Glomerular visceral epithelial cell (primary cell): ENCODE data around the gene SLC25A33.
A peak's percentile ranks its signal among the peaks of the same experiment; 100 is the strongest.
"Not testable (repeated sequence)": the region's sequence is repeated elsewhere in the genome, so short reads cannot be mapped to it uniquely, and the experiment has no call there.

Experiments used
- DNase-seq: peaks from one replicate; pipeline ENCODE4 v3.0.0-alpha.2; 2016; ENCODE audit errors: extremely low spot score

Gene SLC25A33, protein sequence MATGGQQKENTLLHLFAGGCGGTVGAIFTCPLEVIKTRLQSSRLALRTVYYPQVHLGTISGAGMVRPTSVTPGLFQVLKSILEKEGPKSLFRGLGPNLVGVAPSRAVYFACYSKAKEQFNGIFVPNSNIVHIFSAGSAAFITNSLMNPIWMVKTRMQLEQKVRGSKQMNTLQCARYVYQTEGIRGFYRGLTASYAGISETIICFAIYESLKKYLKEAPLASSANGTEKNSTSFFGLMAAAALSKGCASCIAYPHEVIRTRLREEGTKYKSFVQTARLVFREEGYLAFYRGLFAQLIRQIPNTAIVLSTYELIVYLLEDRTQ

DNA sequence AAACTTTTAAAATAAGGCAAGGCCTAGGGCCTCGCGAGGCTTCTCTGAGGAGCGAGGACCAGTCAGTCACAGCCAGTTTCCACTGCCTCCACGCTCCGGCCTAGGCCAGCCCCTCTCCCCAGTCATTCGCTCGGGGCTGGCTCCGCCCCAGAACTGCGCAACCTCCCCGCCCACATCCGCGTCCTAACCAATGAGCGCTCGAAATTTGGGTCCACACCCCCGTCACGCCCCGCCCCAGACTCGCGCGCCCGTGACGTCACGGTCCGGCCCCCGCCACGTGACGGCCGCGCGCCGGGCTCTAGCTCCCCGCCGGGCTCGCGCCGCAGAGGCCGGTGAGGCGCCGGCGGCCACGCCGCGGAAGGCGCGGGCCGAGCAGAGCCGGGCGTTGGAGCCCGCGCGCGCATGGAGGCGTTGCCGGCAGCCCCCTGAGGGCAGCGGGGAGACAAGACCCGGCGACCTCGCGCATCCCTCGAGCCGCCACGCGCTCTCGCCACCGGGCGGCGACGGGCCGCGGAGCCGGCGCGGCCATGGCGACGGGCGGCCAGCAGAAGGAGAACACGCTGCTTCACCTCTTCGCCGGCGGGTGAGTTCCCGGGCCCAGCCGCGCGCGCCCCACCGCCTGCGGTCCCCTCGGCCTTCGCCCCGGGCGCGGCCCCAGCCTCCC, at the start of gene SLC25A33:
TSS of gene SLC25A33 (plus strand) at position 301 of the 664 bp plus-strand sequence. CDS start at position 528, 227 bp downstream.
- DNase-seq: peak; percentile 97

GRCh38 chr1:9490605-9491339, 48.5 kb upstream of the SLC25A33 start:
- peak; percentile 84 for DNase-seq

DNA sequence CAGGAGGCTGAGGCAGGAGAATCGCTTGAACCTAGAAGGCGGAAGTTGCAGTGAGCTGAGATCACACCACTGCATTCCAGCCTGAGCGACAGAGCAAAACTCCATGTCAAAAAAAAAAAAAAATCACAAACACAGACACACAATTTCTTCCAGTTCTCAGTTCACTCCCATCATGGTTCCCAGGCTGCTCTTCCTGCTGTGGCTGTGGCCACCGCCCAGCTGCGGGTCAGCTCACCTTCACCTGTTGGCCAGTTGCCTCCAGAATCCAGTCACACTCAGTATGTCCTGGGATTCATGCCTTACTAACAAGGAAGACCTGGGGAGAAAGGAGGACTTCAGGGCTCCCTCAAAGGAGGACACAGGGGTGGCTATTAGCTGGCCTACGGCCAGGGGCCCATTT, 45.9 kb upstream of the SLC25A33 start:
- no peak for DNase-seq

GRCh38 chr1:9494936-9495758, 44.1 kb upstream of the SLC25A33 start:
- DNase-seq: peak; percentile 58

DNA sequence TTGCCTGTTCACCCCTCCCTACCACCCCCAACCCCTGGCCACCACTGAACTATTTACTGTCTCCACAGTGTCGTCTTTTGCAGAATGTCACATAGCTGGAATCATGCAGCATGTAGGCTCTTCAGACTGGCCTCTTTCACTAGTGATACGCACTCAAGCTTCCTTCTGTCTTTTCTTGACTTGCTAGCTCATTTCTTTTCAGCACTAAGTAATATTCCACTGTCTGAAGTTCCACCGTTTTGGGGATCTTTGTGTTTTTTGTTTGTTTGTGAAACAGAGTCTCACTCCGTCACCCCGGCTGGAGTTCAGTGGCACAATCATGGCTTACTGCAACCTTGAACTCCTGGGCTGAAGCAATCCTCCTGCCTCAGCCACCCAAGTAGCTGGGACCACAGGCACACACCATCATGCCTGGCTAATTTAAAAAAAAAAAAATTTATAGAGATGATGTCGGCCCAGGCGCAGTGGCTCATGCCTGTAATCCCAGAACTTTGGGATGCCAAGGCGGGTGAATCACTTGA, 43.4 kb upstream of the SLC25A33 start:
- DNase-seq: no peak

DNA sequence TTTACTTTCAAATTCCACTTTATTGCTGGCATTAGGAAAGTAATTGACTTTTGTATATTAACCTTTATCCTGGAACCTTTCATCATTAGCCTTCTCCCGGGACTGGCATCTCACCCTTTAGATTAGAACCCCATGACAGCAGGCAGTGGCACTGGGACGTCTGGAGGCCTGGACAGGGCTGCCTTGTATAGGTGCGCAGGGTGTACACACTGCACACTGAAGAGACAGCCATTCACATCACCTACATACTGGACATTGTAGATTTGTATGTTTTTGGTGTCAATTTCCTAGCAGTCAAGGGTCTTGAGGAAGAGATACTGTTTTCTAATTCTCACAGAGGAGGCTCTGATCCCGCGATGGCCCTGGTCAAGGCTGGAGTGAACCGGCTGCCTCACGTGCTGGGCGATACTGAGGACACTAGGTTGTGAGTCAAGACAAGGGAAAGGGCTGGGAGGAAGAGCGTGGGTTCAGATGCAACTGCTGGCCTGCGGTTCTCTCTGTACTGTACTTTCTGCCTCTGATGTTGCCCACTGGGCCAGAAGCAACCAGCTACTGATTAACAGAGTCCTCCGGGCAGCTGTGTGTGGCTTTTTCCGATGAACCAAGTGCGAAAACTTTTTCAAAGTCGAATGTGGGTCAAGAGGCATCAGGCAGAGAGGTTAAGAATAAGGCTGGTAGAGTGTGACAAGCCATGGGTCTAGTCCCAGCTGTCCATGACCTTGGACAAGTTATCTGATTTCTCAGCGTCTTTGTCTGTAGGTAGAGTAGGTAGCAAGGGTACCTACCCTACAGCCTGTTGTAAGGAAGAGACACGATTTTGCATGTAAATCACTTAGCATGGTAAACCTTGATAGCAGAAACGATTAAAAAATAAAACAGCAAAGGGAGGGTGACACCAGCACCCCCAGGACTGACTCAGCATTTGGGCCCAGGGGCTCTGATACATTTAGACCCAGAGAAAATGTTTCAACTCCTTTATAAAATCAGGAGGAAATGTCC, 38.2 kb upstream of the SLC25A33 start:
- peak; percentile 89 for DNase-seq

DNA sequence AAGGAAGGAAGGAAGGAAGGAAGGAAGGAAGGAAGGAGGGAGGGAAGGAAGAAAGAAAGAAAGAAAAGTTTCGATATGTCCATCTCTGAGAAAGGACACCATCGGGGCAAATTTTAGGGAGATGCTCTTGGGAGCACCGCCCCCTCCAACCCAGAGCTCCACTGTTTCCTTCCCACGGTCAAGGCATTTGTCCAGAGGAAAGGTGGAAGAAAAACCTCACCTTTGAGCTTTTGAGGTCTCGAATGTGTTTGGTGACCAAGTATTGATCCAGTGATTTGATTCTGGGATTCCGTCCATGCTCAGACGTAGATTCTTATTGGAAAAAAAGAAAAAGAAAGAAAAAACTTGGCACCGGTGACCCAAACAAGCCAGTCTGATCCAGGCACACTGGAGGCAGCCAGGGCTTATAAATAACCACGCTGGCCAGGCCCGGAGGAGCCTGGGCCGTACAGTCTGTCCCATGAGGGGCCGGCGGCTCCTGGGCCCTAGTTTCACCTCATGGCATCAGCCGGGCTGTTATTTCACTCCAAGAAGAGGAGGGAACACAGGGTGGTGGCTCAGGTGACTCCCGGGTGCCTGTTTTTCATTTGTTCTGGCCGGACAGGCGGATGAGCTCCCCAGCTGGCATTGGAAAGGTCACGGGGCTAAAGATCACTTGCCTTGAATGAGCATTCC, 36.1 kb upstream of the SLC25A33 start:
- no peak for DNase-seq

- DNase-seq: no peak
These were observed 34.1 kb upstream of the SLC25A33 start for GRCh38 chr1:9505143-9505542.

GRCh38 chr1:9506901-9507300, 32.4 kb upstream of the SLC25A33 start:
- DNase-seq: no peak

GRCh38 chr1:9510130-9510529, 29.1 kb upstream of the SLC25A33 start:
- no peak for DNase-seq

DNA sequence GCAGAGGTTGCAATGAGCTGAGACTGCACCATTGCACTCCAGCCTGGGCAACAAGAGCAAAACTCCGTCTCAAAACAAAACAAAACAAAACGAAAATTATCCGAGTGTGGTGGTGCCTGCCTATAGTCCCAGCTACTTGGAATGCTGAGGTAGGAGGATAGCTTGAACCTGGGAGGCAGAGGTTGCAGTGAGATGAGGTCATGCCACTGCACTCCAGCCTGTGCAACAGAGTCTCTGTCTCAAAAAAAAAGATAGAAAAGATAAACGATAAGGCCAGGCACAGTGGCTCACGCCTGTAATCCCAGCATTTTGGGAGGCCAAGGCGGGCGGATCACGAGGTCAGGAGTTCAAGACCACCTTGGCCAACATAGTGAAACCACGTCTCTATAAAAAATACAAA, 23.7 kb upstream of the SLC25A33 start:
- DNase-seq: not testable (repeated sequence)

- no peak for DNase-seq
These were observed 20.7 kb upstream of the SLC25A33 start for GRCh38 chr1:9518454-9518998.

DNA sequence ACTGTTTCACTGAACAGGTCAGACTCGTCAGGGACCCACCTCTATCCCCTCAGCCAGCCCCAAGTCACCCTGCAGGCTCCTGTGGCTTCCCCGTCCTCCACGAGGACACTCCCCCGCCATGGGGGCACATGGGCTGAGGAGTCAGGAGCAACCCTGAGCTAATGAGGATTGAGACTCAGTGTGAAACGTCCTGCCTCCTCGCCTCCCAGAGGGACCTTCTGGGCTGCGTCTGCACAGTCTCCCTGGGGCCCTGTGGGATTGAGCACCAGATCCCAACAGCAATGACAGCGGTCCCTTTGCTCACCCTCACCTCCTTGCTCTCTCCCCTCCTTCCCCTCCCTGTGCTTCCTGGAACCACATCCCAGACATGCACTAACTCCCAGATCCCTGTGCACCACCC, 18.9 kb upstream of the SLC25A33 start:
- no peak for DNase-seq

GRCh38 chr1:9529190-9529589, 10.1 kb upstream of the SLC25A33 start:
- no peak for DNase-seq

- DNase-seq: no peak
These were observed 8.9 kb upstream of the SLC25A33 start for GRCh38 chr1:9530320-9530719.

DNA sequence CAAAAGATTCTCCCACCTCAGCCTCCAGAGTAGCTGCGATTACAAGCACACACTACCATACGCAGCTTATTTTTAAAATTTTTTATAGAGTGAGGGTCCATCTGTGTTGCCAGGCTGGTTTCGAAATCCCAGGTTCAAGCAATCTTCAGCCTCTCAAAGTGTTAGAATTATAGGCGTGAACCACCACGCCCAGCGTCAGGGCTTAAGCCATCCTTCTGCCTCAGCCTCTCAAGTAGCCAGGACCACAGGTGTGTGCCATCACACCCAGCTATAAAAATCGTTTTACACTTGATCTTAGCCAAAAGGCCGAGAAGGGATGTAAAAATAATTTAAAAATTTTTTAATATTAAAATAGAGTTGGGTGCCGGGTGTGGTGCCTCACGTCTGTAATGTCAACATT, 4.3 kb upstream of the SLC25A33 start:
- no peak for DNase-seq

DNA sequence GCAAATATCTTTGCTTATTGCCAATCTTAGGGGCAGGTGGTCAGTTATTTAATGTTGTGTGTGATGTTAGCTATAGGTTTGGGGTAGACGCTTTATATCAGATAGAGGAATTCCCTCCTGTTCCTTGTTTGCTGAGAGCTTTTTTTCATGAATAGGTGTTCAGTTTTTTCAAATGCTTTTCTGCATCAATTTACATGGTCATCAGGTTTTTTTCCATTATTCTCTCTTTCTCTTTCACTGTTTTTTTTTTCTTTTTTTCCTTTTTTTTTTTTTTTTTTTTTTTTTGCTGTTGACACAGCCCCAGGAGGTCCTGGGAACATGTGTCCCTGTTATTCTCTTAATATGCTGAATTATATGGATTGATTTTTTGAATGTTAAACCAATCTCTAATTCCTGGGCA, 3.0 kb upstream of the SLC25A33 start:
- no peak for DNase-seq

DNA sequence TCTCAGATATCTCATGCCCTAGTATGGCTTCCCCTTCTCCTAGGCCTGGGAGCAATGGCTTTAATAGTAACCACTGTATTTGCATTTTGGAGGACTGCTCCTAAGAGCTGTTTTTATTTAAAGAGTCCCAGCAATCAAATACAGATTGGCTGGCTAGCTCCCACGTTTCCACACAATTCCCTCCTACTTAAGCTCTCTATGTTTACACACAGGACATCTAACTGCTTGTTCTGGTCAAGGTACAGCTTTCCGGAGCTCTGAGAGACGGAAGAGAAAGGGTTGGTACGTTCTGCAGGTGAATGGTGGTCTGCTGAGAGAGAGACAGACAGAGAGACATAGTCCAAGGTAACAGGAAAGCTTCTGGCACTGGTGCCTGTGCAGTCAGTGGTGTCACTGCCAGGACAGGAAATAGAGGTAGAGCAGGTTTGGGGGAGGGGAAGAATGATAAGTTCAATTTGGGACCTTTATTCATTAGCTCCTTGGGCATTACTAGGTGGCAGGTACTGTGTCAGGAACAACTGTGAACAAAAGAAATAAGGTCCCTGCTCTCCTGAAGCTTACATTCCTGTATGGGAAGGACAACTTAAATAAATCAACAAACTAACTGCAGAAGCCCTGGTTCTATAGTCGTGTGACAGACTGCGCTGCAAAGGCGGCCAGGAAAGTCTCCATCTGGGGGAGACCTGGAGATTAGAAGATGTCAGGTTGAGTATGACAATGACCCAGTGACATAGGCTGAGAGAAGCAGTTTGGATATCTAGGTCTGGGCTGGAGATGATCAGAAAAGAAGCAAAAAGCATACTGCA, 1.2 kb upstream of the SLC25A33 start:
- DNase-seq: no peak
